GM19099 (cell line): ENCODE results near the gene VTCN1.

Experiments used
- POLR2A ChIP-seq: IDR thresholded peaks from 3 replicates; pipeline ENCODE4 v1.6.1; 2011; ENCODE audit warnings: low read depth; ENCODE audit not compliant: insufficient read length; ENCODE audit errors: extremely low read depth

VTCN1 gene

DNA sequence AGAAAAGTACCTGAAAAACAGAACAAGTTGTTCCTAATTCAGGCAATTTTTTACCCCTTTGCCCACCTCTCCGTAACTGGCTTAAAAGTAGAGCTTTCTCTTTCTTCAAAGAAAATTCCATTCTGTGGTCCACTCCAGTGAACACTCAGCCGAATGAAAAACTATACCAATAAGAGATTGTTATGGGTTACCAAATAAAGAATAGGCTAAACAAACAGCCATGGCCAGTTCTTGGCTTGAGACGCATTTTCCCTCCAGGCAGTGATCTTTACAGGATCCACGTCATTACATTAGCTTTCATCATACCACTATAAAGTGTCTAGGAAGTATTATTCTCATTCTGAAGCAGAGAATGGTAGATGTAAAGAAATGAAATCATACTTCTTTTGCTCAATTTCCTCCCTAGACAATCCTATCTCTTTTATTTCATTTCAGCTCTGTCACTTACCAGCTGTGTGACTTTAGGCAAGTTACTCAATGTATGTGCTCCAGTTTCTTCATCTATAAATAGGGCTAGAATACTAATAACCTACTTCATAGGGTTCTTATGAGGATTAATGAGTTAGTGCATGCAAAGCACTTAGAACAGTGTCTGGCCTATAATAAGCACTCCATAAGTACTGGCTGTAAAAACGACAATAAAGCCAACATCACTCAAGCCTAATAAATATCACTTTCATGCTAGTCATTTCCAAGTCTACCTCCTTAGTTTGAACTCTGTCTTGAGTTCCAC, 62.7 kb downstream of the VTCN1 start:
- TF ChIP-seq POLR2A, result no peak

- TF ChIP-seq POLR2A, result no peak
These were observed 63.3 kb downstream of the VTCN1 start for GRCh38 chr1:117147341-117147831.

DNA sequence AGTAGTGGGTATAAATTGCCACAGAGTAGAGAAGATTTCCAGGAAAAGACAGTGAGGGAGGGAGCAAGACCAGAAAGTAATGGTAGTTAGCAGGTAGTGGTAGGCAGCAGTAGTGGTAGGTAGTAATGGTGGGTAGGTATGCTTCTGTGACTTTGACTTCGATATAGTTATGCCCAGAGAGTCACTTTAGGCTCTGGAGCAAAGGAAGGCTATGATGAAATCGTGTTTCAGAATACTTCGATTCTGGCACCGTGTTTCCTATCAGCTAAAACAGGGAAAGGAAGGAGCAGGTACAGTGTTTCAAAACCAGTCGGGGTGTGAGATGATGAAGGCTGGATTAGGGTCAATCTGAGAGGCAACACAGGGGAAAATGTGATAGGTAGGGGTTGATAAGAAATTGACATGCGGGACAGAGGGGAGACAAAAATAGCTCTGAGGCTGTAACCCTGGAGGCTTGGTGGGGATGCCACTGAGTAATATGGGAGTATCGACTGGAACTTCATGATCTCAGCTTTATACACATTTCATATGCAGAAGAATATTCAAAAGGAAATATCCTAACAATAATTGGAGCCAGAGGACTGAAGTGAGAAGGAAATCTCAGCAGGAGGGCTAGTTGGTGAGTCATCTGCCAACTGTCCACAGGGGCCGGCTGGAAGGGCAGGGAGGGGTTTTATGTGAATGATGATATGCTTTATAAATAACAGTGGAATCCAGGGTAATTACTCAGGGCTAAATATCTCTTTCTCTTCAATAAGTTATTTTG, 64.0 kb downstream of the VTCN1 start:
- no peak for TF ChIP-seq POLR2A

DNA sequence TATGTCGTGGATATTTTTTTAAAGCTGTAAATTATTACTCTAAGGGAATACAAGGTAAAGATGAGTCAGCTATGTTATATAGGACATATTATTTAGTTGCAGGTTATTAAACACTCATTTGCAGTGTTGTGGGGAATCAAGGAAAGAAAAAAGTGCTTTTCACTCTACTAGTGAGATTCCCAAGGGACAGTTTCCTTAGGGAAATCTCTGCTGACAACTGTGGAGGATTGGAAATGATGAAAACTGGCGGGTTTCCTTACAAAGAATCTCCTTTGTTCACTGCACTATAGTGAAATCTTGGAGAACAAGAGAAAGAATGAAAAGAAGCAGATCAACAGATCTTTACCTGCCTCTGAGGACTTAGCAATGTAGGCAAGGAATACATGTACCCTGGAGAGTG, 64.7 kb downstream of the VTCN1 start:
- no peak for TF ChIP-seq POLR2A

- TF ChIP-seq POLR2A, result no peak
These were observed 66.9 kb downstream of the VTCN1 start for GRCh38 chr1:117143871-117144270.

DNA sequence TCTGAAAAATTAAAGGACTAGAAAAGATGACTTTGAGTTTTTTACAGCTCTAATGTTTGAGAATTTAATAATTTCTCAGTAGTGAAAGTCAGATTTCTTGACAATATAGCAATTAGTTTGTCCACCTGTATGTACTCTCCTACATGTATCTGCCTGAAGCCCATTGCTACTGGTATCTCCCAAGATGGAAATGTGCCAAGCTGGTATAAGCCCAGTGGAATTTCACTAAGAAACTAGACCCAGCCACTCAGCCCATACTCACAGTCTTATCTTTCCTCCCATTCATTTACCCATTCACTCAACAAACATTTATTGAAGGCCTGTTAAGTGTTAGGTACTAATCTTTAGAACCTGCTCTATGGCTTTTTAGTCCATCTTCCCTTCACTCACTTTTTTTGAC, 67.6 kb downstream of the VTCN1 start:
- TF ChIP-seq POLR2A, result no peak

DNA sequence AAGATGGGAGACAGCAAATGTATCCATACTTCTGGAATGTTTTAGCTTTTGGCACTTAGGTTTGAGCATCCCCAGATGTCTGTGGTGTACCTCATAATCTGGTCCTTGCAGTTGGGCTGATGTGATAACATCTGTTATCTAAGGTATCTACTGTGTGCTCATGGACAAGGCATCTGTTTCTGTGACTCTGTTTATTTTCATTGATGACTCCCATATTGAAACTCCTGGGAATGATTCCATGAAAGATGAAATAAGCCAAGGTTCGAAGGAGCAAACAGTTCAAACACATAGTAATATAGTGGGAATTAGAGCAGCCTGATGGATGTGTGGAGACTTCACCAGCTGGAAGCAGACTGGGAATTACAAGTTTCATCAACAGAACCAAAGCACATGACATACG, 68.5 kb downstream of the VTCN1 start:
- TF ChIP-seq POLR2A, result no peak

GRCh38 chr1:117138561-117138960, 72.2 kb downstream of the VTCN1 start:
- TF ChIP-seq POLR2A, result no peak

- no peak for TF ChIP-seq POLR2A
These were observed 72.6 kb downstream of the VTCN1 start for GRCh38 chr1:117138106-117138505.

- TF ChIP-seq POLR2A, result no peak
These were observed 73.4 kb downstream of the VTCN1 start for GRCh38 chr1:117137281-117137855.

DNA sequence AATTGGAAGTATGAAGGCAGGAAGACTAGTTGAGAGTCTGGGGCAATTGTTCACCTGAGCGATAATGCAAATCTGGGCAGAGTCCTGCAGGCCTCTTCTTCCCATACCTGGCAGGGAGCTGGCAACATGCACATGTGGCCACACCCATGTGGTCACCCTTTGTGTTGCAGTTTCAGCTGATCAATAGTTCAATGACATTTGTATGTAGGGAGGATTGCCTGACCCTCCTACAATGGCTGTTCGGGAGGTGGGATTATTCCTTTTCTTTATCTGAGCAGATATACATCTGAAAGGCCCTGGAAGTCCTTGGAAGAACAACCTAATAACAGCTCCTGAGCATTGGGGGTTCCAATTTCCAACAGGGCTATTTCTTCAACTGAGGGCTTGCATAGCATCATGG, 74.0 kb downstream of the VTCN1 start:
- TF ChIP-seq POLR2A, result no peak

GRCh38 chr1:117135329-117135728, 75.4 kb downstream of the VTCN1 start:
- TF ChIP-seq POLR2A, result no peak

- TF ChIP-seq POLR2A, result no peak
These were observed 80.2 kb downstream of the VTCN1 start for GRCh38 chr1:117130526-117130925.

DNA sequence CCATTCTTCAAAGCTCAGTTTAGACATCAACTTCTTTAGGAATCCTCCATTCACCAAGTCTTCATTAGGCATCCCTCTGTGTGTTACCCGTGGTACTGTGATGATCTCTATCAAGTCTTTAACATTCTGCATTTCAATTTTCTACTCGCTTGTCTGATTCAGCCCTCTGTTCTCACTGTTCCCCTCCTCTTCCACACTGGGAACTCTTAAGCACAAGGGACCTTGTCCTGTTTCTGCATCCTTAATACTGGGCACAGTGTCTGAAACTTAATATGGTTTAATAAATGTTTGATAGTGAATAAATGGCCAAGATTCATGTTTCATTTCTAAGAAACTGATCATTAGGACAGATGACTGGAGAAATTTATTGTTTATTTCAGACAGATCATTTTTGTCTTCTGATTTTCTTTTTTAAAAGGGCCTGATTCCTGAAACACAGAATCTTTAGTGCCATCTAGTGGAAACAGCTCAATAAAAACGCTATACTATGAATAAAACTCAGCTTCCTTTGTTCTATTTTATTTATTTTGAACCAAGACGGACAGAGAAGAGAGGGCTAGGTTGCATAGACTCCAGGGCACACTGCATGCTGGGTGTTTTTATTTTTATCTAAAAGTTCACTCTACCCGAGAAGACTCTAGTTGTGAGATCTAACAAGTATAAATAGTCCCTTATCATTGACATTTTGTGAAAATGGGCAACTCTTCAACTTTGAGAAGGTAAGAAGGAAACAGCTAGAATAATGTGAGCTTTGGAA, 82.2 kb downstream of the VTCN1 start:
- no peak for TF ChIP-seq POLR2A

DNA sequence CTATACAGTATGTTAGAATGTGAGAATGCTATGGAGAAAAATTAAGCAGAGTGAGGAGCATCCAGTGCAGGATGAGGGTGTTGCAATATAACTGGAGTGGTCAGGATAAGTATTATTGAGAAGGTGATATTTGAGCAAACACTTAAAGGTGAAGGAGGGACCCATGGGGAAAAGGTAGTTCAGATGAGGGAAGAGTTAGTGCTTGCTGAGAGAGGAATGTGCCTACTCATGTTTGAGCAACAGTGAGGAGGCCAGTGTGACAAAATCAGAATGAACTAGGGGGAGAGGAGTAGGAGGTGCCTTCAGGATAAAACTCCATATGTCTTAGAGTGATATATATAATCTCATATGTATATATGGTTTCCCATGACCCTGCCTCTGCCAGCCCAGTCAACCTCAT, 82.9 kb downstream of the VTCN1 start:
- TF ChIP-seq POLR2A, result no peak

GRCh38 chr1:117124661-117125060, 86.1 kb downstream of the VTCN1 start:
- no peak for TF ChIP-seq POLR2A

GRCh38 chr1:117123274-117123673, 87.5 kb downstream of the VTCN1 start:
- no peak for TF ChIP-seq POLR2A
